Spleen (tissue), 11 donors: ENCODE measurements around the gene PDLIM5. TPM values are rescaled to one million over a fixed set of nuclear protein-coding genes. Genes with fewer than 3 reads are reported as not detected.

Source experiments
- DNase-seq: peaks from one replicate; pipeline ENCODE4 v3.0.0-alpha.2; 2020
- H3K27ac ChIP-seq, 8 donors: fragments of 200-600 bp; sonication (generic) in 7 of 8; 1 replicate in 4 of 8; 2 replicates in 4 of 8; pipeline versions ENCODE4 v1.5.0 to v1.8.0; 2016 to 2021; ENCODE audit warnings: inconsistent platforms in 4 of 8, mild to moderate bottlenecking in 4 of 8, moderate library complexity in 1 of 8
- H3K27me3 ChIP-seq, 7 donors: fragments of 200-600 bp; sonication (generic) in 6 of 7; replicated peaks in 1 of 7; 1 replicate in 4 of 7; 2 replicates in 3 of 7; pipeline versions ENCODE4 v1.5.0 to v1.8.0; 2016 to 2021; ENCODE audit warnings: inconsistent platforms in 3 of 7, mild to moderate bottlenecking in 1 of 7
- H3K36me3 ChIP-seq, 6 donors: fragments of 200-600 bp; sonication (generic) in 5 of 6; 1 replicate in 4 of 6; 2 replicates in 2 of 6; pipeline versions ENCODE4 v1.5.0 to v1.8.0; 2016 to 2021; ENCODE audit warnings: inconsistent platforms in 2 of 6
- H3K4me1 ChIP-seq, 6 donors: fragments of 200-600 bp; sonication (generic) in 5 of 6; 1 replicate in 3 of 6; 2 replicates in 3 of 6; pipeline versions ENCODE4 v1.5.0 to v1.8.0; 2016 to 2021; ENCODE audit warnings: inconsistent platforms in 3 of 6
- H3K4me3 ChIP-seq, 8 donors: fragments of 200-600 bp; sonication (generic) in 7 of 8; 1 replicate in 4 of 8; 2 replicates in 4 of 8; pipeline versions ENCODE4 v1.5.0 to v1.8.0; 2016 to 2021; ENCODE audit warnings: inconsistent platforms in 4 of 8, mild to moderate bottlenecking in 4 of 8, moderate library complexity in 2 of 8
- H3K9me3 ChIP-seq, 8 donors: fragments of 200-600 bp; sonication (generic) in 7 of 8; 1 replicate in 4 of 8; 2 replicates in 4 of 8; pipeline versions ENCODE4 v1.5.0 to v1.8.0; 2016 to 2021; ENCODE audit warnings: inconsistent platforms in 4 of 8
- CTCF ChIP-seq, 11 experiments: fragments of 200-600 bp in 7 of 11; fragments of 450-650 bp in 4 of 11; sonication (generic) in 4 of 11; IDR thresholded peaks in 8 of 11; conservative IDR thresholded peaks in 3 of 11; 1 replicate in 7 of 11; 2 replicates in 4 of 11; pipeline versions ENCODE4 v1.4.0 to v1.8.0; 2016 to 2021; ENCODE audit warnings: antibody characterized with exemption in 11 of 11, inconsistent platforms in 4 of 11, mild to moderate bottlenecking in 1 of 11
- POLR2A ChIP-seq, 3 donors: fragments of 450-650 bp; IDR thresholded peaks; one replicate each; pipeline ENCODE4 v1.5.1; 2017; ENCODE audit warnings: antibody characterized with exemption in 3 of 3, mild to moderate bottlenecking in 1 of 3
- POLR2AphosphoS5 ChIP-seq, 3 donors: sonication (generic); formaldehyde crosslinking; IDR thresholded peaks; one replicate each; pipeline ENCODE4 v1.5.1; 2017; ENCODE audit warnings: antibody characterized with exemption in 3 of 3
- WGBS, 5 donors: extraction: QIAGEN DNeasy Blood & Tissue Kit in 3 of 5; methylation state at CpG; one replicate each; pipeline versions ENCODE4 v1.1.5 to v1.1.7; 2013 to 2018; 5-methylcytosine and 5-hydroxymethylcytosine counted together
- intact Hi-C: fragments of 100-400 bp; cut with DNase I; formaldehyde crosslinking; loops from one replicate; pipeline ENCODE4 v1.15.0; 2023; ENCODE audit warnings: low total_unique reads
- polyA plus RNA-seq, 3 donors: library from polyadenylated mRNA; stranded (reverse); fragments of 200-250 nt; gene quantifications; one replicate each; pipeline ENCODE4 v1.2.1, GENCODE V29; 2013
- total RNA-seq, 7 donors: library from RNA; depleted of rRNA in 3 of 7; stranded (reverse); fragments of >200 nt in 3 of 7; fragmentation: NEBNext Ultra II Directional in 4 of 7; extraction: Animal tissue kit (Norgen Biotek cat#: 25700) in 4 of 7; gene quantifications; one replicate each; pipeline versions ENCODE4 v1.1.0 to v1.2.1, GENCODE V29; 2016 to 2021
- donor health status: healthy with polysubstance abuse.
- donor health status: DM: no; HTN: no; CAD: no; lungs with moderate emphysema.
- donor health status: DM: no; HTN: no; CAD: no.
- donor health status: Bipolar disorder and iron deficiency.
- donor health status: healthy.
- donor health status: DM: no; HTN: no; CAD: no.
- donor health status: DM: yes; HTN: yes; CAD: no.

PDLIM5 gene
- total and polyA plus RNA-seq, 10 donors = 9.4 to 182 (median 74.9) TPM

- DNase-seq = no peak
- Histone ChIP-seq H3K9me3 (no peaks in the 10 kb centered on the region), H3K27me3 (no peaks in the 10 kb centered on the region), H3K4me1 (peaks cover 8 to 43% (median 32%) of the 10 kb centered on the region in 6 donors), H3K36me3 (no peaks in the 10 kb centered on the region), H3K4me3 (no peak overlapping the region), H3K27ac (no peak overlapping the region)
- TF ChIP-seq CTCF (IDR thresholded peaks at IDR 0.05 in 8 of 11, conservative IDR thresholded peaks at IDR 0.05 in 3 of 11) (no peak), POLR2A (IDR thresholded peaks at IDR 0.05) (no peak), POLR2AphosphoS5 (IDR thresholded peaks at IDR 0.05) (no peak)
- intact Hi-C loops = no loop called here
- WGBS, 5 donors = 81 to 92% (median 86%) methylated on average over 5 of the region's 5 CpGs
Measured at GRCh38 chr4:94516999-94517398, 65.3 kb downstream of the PDLIM5 start.

- Histone ChIP-seq H3K9me3 (no peaks in the 10 kb centered on the region), H3K27ac (no peak overlapping the region), H3K4me1 (peaks cover 8 to 46% (median 35%) of the 10 kb centered on the region in 6 donors), H3K36me3 (no peaks in the 10 kb centered on the region), H3K27me3 (no peaks in the 10 kb centered on the region), H3K4me3 (no peak overlapping the region)
- 82 to 92% (median 89%) methylated on average over 1 of the region's 1 CpG for WGBS, 5 donors
- intact Hi-C loops = no loop called here
- TF ChIP-seq POLR2AphosphoS5 (IDR thresholded peaks at IDR 0.05) = no peak
- TF ChIP-seq CTCF (IDR thresholded peaks at IDR 0.05 in 8 of 11, conservative IDR thresholded peaks at IDR 0.05 in 3 of 11) = no peak
- TF ChIP-seq POLR2A (IDR thresholded peaks at IDR 0.05) = no peak
- no peak for DNase-seq
Measured at GRCh38 chr4:94517492-94517891, 65.8 kb downstream of the PDLIM5 start.

GRCh38 chr4:94519019-94519418, 67.3 kb downstream of the PDLIM5 start:
- TF ChIP-seq POLR2A (IDR thresholded peaks at IDR 0.05) = no peak
- Histone ChIP-seq H3K4me1 (peaks cover 8 to 57% (median 44%) of the 10 kb centered on the region in 6 donors), H3K27me3 (no peaks in the 10 kb centered on the region), H3K4me3 (no peak overlapping the region), H3K36me3 (no peaks in the 10 kb centered on the region), H3K9me3 (no peaks in the 10 kb centered on the region), H3K27ac (peak overlapping the region in 6 of 8 donors; percentile 3 to 37 (median 20))
- intact Hi-C loops = no loop called here
- DNase-seq = no peak
- WGBS, 5 donors = 16 to 24% (median 21%) methylated on average over 5 of the region's 5 CpGs

GRCh38 chr4:94519925-94520789, 68.4 kb downstream of the PDLIM5 start:
- no peak for TF ChIP-seq POLR2AphosphoS5 (IDR thresholded peaks at IDR 0.05)
- no peak for TF ChIP-seq CTCF (IDR thresholded peaks at IDR 0.05 in 8 of 11, conservative IDR thresholded peaks at IDR 0.05 in 3 of 11)
- TF ChIP-seq POLR2A (IDR thresholded peaks at IDR 0.05) = no peak
- DNase-seq = no peak
- Histone ChIP-seq H3K27ac (peak overlapping the region in 5 of 8 donors; percentile 2 to 44 (median 9)), H3K9me3 (no peaks in the 10 kb centered on the region), H3K4me1 (peaks cover 8 to 57% (median 44%) of the 10 kb centered on the region in 6 donors), H3K36me3 (peaks cover 0 to 6% (median 0%) of the 10 kb centered on the region in 6 donors), H3K4me3 (no peak overlapping the region), H3K27me3 (no peaks in the 10 kb centered on the region)
- WGBS, 5 donors = 11 to 17% (median 12%) methylated on average over 4 of the region's 4 CpGs
- intact Hi-C loops = no loop called here
